Retinal pigment epithelial cell (primary cell): ENCODE results near the gene RFX4.

ENCODE experiments used
- DNase-seq: peaks from one replicate; pipeline ENCODE4 v3.0.0-alpha.2; 2010; ENCODE audit warnings: low read depth
- H3K4me3 ChIP-seq: 2 replicates; pipeline ENCODE4 v1.5.1; 2011; ENCODE audit warnings: mild to moderate bottlenecking, low read length, control low read depth, moderate library complexity
- CTCF ChIP-seq: conservative IDR thresholded peaks from 2 replicates; pipeline ENCODE4 v1.5.1; 2011; ENCODE audit warnings: low read depth, low read length, control low read depth, inconsistent platforms

RFX4 gene

GRCh38 chr12:106582641-106583230 is at the start of gene RFX4:
Gene RFX4 (plus strand): TSS chr12:106583004. CDS start chr12:106583321, 317 bp downstream.
- TF ChIP-seq CTCF: no peak
- no peak for DNase-seq
- peak within 1 kb of the TSS; percentile 3 for H3K4me3 ChIP-seq

DNA sequence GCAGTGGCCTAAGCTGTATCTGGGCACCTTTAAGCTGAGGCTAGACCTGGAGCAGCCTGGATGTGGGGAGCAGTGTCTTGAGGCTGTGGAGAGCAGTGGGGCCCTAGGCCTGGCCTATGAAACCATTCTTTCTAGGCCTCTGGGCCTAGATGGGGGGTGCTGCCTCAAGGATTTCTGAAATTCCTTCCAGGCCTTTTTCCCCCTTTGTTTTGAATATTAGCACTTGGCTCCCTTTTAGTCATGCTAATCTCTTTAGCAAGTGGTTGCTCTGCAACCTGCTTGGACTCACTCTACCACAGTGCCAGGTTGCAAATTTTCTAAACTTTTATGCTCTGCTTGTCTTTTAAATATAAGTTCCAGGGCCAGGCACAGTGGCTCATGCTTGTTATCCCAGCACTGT is 41.6 kb upstream of the RFX4 start:
- DNase-seq: no peak
- H3K4me3 ChIP-seq: no peak overlapping the region
- no peak for TF ChIP-seq CTCF

GRCh38 chr12:106551410-106551809 is 31.4 kb upstream of the RFX4 start:
- H3K4me3 ChIP-seq: no peak overlapping the region
- TF ChIP-seq CTCF: no peak
- DNase-seq: no peak

GRCh38 chr12:106552228-106552627 is 30.6 kb upstream of the RFX4 start:
- no peak overlapping the region for H3K4me3 ChIP-seq
- no peak for DNase-seq
- TF ChIP-seq CTCF: no peak

DNA sequence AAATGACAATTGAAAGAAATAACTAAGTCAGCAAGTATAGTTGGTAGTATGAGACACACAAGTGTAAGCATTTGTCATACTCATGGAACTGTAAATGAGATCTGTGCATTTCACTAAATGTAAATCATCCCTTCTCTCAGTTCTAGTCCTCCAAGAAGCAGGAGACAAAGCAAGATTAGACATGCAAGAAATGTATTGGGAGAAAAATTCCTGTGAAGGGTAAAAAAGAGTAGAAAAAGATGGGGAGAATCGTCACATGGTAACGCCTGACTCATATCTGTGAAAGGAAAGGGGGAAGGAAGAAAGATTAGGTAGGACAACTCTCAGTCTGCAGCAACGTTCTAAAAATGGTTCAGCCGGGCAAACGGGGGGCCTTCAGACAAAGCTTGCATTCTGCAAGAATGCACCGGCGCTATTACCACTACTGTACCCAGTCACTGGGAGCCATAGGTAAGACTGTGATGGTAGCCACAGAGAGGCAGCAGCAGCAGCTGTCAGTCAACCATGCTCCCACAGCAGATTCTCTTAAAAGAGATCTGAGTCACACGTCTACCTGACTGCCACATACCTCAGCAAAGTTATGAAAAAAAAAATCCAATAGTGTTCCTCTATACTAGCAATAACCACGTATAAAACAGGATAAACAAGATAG is 18.0 kb upstream of the RFX4 start:
- DNase-seq: no peak
- no peak overlapping the region for H3K4me3 ChIP-seq
- TF ChIP-seq CTCF: no peak

- DNase-seq: no peak
- H3K4me3 ChIP-seq: no peak overlapping the region
- no peak for TF ChIP-seq CTCF
These were observed 16.0 kb upstream of the RFX4 start for GRCh38 chr12:106566771-106567170.

- no peak for TF ChIP-seq CTCF
- DNase-seq: no peak
- H3K4me3 ChIP-seq: no peak overlapping the region
These were observed 9.6 kb upstream of the RFX4 start for GRCh38 chr12:106573239-106573638.
